ENCODE results near the gene RETN.

Gene RETN

DNA sequence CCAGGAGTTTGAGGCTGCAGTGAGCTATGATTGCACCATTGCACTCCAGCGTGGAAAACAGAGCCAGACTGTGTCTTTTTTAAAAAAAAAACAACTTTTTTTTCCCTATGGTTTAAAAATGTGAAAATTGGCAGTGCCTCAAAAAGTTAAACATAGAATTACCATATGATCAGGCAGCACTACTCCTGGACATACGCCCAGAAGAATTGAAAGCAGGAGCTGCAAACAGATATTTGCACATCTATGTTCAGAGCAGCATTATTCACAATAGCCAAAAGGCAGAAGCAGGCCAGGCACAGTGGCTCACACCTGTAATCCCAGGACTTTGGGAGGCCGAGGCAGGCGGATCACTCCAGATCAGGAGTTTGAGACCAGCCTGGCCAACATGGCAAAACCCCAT, 3.8 kb upstream of the RETN start:
- CTCF ChIA-PET, result interaction anchor here (1.2 to 5.0 kb wide), 3 partner anchors 13 to 17 kb away, joined by 3 to 24 read pairs (median 4); partner anchors contain the start of gene TRAPPC5
- DNase-seq (ENCODE audit: extremely low spot score), result no peak
- TF ChIP-seq, protein P1, sequence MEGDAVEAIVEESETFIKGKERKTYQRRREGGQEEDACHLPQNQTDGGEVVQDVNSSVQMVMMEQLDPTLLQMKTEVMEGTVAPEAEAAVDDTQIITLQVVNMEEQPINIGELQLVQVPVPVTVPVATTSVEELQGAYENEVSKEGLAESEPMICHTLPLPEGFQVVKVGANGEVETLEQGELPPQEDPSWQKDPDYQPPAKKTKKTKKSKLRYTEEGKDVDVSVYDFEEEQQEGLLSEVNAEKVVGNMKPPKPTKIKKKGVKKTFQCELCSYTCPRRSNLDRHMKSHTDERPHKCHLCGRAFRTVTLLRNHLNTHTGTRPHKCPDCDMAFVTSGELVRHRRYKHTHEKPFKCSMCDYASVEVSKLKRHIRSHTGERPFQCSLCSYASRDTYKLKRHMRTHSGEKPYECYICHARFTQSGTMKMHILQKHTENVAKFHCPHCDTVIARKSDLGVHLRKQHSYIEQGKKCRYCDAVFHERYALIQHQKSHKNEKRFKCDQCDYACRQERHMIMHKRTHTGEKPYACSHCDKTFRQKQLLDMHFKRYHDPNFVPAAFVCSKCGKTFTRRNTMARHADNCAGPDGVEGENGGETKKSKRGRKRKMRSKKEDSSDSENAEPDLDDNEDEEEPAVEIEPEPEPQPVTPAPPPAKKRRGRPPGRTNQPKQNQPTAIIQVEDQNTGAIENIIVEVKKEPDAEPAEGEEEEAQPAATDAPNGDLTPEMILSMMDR (IDR thresholded peaks at IDR 0.05; ENCODE audit: control extremely low read depth, extremely low read depth, low read depth, missing control alignments), result no peak
- POLR2A ChIA-PET, result no interaction called here

DNA sequence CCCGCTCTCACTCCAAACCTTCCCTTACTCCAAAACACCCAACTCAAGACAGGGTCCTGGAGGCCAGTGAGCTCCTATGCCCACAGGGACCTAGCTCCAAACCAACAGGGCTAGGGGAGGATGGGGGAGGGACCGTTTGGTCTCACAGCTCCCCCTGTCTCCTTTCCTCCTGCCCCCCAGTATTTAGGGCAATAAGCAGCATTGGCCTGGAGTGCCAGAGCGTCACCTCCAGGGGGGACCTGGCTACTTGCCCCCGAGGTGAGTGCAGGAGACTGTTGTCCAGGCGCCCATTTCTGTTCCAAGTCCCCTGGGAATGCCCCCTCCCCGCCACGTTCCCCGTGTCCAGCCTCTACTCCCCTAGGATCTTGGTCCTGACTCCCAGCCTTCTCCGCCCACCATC, 792 bp downstream of the RETN start:
- ChIA-PET POLR2A (interaction anchor here (0.5 to 0.8 kb wide), 2 partner anchors 9 to 15 kb away, joined by 3 read pairs; no protein-coding TSS in a partner anchor), CTCF (interaction anchor here (1.1 to 3.2 kb wide), 5 partner anchors 8 to 129 kb away, joined by 3 to 20 read pairs (median 5); partner anchors contain the start of gene TRAPPC5)

DNA sequence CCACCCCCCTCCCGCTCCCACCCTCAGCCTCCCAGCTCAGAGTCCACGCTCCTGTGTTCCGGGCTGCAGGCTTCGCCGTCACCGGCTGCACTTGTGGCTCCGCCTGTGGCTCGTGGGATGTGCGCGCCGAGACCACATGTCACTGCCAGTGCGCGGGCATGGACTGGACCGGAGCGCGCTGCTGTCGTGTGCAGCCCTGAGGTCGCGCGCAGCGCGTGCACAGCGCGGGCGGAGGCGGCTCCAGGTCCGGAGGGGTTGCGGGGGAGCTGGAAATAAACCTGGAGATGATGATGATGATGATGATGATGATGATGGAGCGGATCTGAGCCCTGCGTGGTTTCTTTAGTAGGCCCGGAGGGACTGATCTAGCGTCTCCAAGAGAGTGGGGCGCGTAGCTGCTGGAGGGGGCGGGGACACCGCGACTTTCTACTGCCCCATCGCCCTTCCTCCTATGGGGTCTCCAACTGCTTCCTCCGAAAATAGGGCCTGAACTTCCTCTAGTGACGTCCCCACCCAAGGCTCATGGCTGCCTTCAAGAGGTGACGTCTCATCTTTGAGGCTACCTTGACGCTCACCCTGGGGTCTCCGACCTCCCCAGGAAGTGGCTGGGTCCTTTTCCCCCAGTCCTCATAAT, 1.4 kb downstream of the RETN start:
- POLR2A ChIA-PET, result no interaction called here
- no peak for DNase-seq (ENCODE audit: extremely low spot score)
- TF ChIP-seq, protein P1 (IDR thresholded peaks at IDR 0.05; ENCODE audit: control extremely low read depth, extremely low read depth, low read depth, missing control alignments), result no peak
- CTCF ChIA-PET, result interaction anchor here (1.1 to 3.2 kb wide), 4 partner anchors 9 to 129 kb away, joined by 3 to 13 read pairs (median 4); partner anchors contain the start of gene TRAPPC5

More for the DNA sequence above, 792 bp downstream of the RETN start:
- no peak for DNase-seq (ENCODE audit: extremely low spot score)
- TF ChIP-seq, protein P1 (IDR thresholded peaks at IDR 0.05; ENCODE audit: control extremely low read depth, extremely low read depth, low read depth, missing control alignments), result no peak

DNA sequence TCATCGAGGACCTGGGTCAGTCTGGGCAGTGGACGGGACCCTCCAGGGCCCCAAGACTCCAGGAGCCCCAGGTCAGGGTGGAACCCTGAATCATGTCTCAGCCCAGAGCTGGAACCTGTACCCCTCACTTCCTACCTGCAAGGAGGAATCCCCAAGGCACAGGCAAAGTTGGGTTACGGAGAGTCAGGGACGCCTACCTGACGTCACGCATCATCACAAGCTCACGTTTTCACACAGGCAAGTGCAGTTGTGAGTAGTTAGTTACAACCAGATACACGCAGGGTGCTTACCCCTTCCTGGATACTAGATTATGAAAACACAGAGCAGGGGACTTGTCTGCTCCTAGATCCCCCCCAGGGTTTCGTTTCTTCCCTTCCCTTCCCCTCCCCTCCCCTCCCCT, 1.9 kb downstream of the RETN start:
- CTCF ChIA-PET, result interaction anchor here (1.2 to 3.2 kb wide), 2 partner anchors 10 to 18 kb away, joined by 3 to 13 read pairs; partner anchors contain the start of gene TRAPPC5
- POLR2A ChIA-PET, result interaction anchor here (0.6 kb wide), 1 partner anchor 227 kb away, joined by 3 read pairs; no protein-coding TSS in a partner anchor
- TF ChIP-seq, protein P1 (IDR thresholded peaks at IDR 0.05; ENCODE audit: control extremely low read depth, extremely low read depth, low read depth, missing control alignments), result no peak
- no peak for DNase-seq (ENCODE audit: extremely low spot score)

DNA sequence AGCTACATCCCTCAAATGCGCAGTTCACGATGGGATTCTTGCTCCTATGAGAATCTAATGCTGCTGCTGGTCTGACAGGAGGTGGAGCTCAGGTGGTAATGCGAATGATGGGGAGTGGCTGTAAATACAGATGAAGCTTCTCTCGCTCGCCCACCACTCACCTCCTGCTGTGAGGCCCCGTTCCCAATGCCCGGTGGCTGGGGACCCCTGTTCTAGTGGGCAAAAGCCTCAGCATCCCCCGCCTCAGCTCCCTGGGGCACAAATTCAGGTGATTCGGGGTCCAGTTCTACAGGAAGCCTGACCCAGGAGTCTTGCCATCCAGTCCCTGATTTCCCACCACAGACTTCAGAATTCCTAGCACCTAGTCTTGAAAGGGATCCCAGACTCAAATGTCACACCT, 3.7 kb downstream of the RETN start:
- TF ChIP-seq, protein P1 (IDR thresholded peaks at IDR 0.05; ENCODE audit: control extremely low read depth, extremely low read depth, low read depth, missing control alignments), result no peak
- CTCF ChIA-PET, result interaction anchor here (1.2 to 3.2 kb wide), 2 partner anchors 8 to 104 kb away, joined by 4 to 13 read pairs; partner anchors contain the start of gene TRAPPC5
- DNase-seq (ENCODE audit: extremely low spot score), result no peak
- POLR2A ChIA-PET, result no interaction called here

DNA sequence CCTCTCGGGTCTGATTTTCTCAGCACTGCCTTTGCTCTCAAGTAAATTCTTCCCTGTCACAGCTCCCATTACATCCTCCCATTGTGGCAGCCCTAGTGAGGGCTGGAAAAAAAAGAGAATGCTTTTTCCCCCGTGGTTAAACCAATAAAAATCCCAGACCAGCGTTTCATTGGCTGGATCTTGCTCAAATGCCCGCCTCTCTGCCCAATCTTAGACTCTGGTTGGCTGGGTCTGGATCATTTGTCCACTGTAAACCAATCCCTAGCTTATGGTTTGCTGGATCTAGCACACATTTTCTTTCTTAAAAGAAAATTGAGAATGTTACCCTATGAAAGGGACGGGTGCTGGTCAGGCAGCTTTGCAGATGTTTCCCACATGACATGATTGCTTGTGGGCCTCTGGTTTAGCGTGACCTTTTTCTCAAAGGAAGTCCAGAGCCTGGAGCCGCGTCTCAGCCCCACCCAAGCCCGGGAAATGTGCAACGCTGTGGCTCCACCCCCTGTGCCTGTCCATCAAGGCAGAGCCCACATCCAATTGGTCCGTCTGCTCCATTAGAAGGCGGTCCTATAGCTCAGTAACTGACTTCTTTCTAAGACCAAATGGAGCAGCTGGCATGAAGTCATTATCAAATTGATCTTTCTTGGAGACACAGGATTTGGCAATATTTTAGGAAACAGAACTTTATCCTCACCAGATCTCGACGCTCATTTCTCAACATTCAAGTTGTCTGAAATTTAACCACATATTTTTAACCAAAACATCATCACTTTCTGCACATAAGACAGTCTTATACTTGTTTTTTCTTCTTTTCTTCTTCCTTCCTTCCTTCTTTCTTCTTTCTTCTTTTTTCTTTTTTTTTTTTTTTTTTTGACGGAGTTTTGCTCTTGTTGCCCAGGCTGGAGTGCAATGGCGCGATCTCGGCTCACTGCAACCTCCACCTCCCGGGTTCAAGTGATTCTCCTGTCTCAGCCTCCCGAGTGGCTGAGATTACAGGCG, 5.5 kb downstream of the RETN start:
- ChIA-PET CTCF (interaction anchor here (0.9 to 1.3 kb wide), 2 partner anchors 10 to 23 kb away, joined by 3 read pairs; no protein-coding TSS in a partner anchor), POLR2A (no interaction called here)

More for the DNA sequence above, 5.5 kb downstream of the RETN start:
- DNase-seq (ENCODE audit: extremely low spot score), result no peak
- TF ChIP-seq, protein P1 (IDR thresholded peaks at IDR 0.05; ENCODE audit: control extremely low read depth, extremely low read depth, low read depth, missing control alignments), result no peak

All from GM10248 (cell line).